HEK293 (cell line): Measurements from ENCODE around the gene IFITM1.

Experiments used
- CTCF ChIA-PET: fragments of 350-600 bp; formaldehyde crosslinking; extraction: SDS; loops from one replicate; lab custom pipeline; 2021; ENCODE audit warnings: antibody characterized with exemption; lab: Yijun Ruan, JAX
- POLR2A ChIA-PET: fragments of 300-600 bp; formaldehyde crosslinking; extraction: SDS; loops from one replicate; lab custom pipeline; 2020; ENCODE audit warnings: antibody characterized with exemption, inconsistent platforms; lab: Yijun Ruan, JAX
- H3K27ac ChIP-seq: fragments of 200-500 bp; sonication (Bioruptor generic); 2 replicates; pipeline ENCODE4 v1.5.1; 2014; ENCODE audit warnings: low read depth, low read length, control low read depth, inconsistent platforms; ENCODE audit errors: extremely low read depth
- H3K36me3 ChIP-seq, 2 experiments: fragments of 200-500 bp in 1 of 2; sonication (Bioruptor generic) in 1 of 2; 1 replicate in 1 of 2; 2 replicates in 1 of 2; pipeline ENCODE4 v1.5.1; 2014 to 2017; ENCODE audit warnings: inconsistent platforms in 2 of 2, low read length in 2 of 2; ENCODE audit not compliant: control insufficient read depth in 2 of 2, insufficient read depth in 1 of 2
- H3K4me1 ChIP-seq: fragments of 200-500 bp; sonication (Bioruptor generic); 2 replicates; pipeline ENCODE4 v1.5.1; 2014; ENCODE audit warnings: mild to moderate bottlenecking, low read length, inconsistent platforms; ENCODE audit not compliant: control insufficient read depth, insufficient read depth
- H3K4me3 ChIP-seq: 2 replicates; pipeline ENCODE4 v1.5.1; 2011; ENCODE audit warnings: low read depth, mild to moderate bottlenecking, control low read depth, low read length, moderate library complexity
- H3K9me3 ChIP-seq: fragments of 200-500 bp; sonication (Bioruptor generic); 2 replicates; pipeline ENCODE4 v1.5.1; 2014; ENCODE audit warnings: low read depth, low read length, inconsistent platforms; ENCODE audit not compliant: control insufficient read depth, insufficient read depth
- HOXA7 ChIP-seq: sonication (generic); formaldehyde crosslinking; IDR thresholded peaks from 2 replicates; pipeline ENCODE4 v1.8.1; 2022; ENCODE audit warnings: missing genetic modification reagents, borderline replicate concordance
- MZF1 ChIP-seq: fragments of 450-650 bp; formaldehyde crosslinking; IDR thresholded peaks from 2 replicates; pipeline ENCODE4 v1.5.1; 2017; ENCODE audit warnings: missing biosample characterization, missing genetic modification characterization, borderline replicate concordance
- OVOL3 ChIP-seq: fragments of 450-650 bp; formaldehyde crosslinking; IDR thresholded peaks from 2 replicates; pipeline ENCODE4 v1.5.1; 2016; ENCODE audit warnings: missing biosample characterization, missing genetic modification characterization
- REPIN1 ChIP-seq: fragments of 450-650 bp; formaldehyde crosslinking; IDR thresholded peaks from 2 replicates; pipeline ENCODE4 v1.5.1; 2017; ENCODE audit warnings: missing biosample characterization, missing genetic modification characterization, low read depth
- ZFP69B ChIP-seq: fragments of 450-650 bp; formaldehyde crosslinking; IDR thresholded peaks from 2 replicates; pipeline ENCODE4 v1.5.1; 2016; ENCODE audit warnings: missing biosample characterization, missing genetic modification characterization
- ZNF10 ChIP-seq: fragments of 450-650 bp; formaldehyde crosslinking; IDR thresholded peaks from 2 replicates; pipeline ENCODE4 v1.5.1; 2017; ENCODE audit warnings: missing biosample characterization, missing genetic modification characterization
- ZNF132 ChIP-seq: fragments of 450-650 bp; formaldehyde crosslinking; IDR thresholded peaks from 2 replicates; pipeline ENCODE4 v1.5.1; 2017; ENCODE audit warnings: missing biosample characterization, missing genetic modification characterization, borderline replicate concordance
- ZNF223 ChIP-seq: fragments of 450-650 bp; formaldehyde crosslinking; IDR thresholded peaks from 2 replicates; pipeline ENCODE4 v1.5.1; 2016; ENCODE audit warnings: missing biosample characterization, missing genetic modification characterization
- ZNF292 ChIP-seq: fragments of 450-650 bp; formaldehyde crosslinking; IDR thresholded peaks from 2 replicates; pipeline ENCODE4 v1.5.1; 2016; ENCODE audit warnings: low read depth, missing biosample characterization, missing genetic modification characterization, borderline replicate concordance
- ZNF341 ChIP-seq: fragments of 450-650 bp; formaldehyde crosslinking; IDR thresholded peaks from 2 replicates; pipeline ENCODE4; 2016; ENCODE audit warnings: low read depth, missing biosample characterization, missing genetic modification characterization
- ZNF416 ChIP-seq: fragments of 450-650 bp; formaldehyde crosslinking; IDR thresholded peaks from 2 replicates; pipeline ENCODE4 v1.5.1; 2016; ENCODE audit warnings: missing biosample characterization, missing genetic modification characterization
- ZNF555 ChIP-seq: fragments of 450-650 bp; formaldehyde crosslinking; conservative IDR thresholded peaks from 2 replicates; pipeline ENCODE4 v1.5.1; 2017; ENCODE audit warnings: missing biosample characterization, mild to moderate bottlenecking, missing genetic modification characterization, inconsistent platforms
- ZNF610 ChIP-seq: fragments of 450-650 bp; formaldehyde crosslinking; IDR thresholded peaks from 2 replicates; pipeline ENCODE4 v1.5.1; 2016; ENCODE audit warnings: missing biosample characterization, missing genetic modification characterization, borderline replicate concordance
- ZNF654 ChIP-seq: fragments of 450-650 bp; formaldehyde crosslinking; IDR thresholded peaks from 2 replicates; pipeline ENCODE4 v1.5.1; 2016; ENCODE audit warnings: low read depth, missing biosample characterization, missing genetic modification characterization
- ZNF776 ChIP-seq: fragments of 450-650 bp; formaldehyde crosslinking; IDR thresholded peaks from 2 replicates; pipeline ENCODE4 v1.5.0; 2017; ENCODE audit warnings: missing biosample characterization, missing genetic modification characterization, borderline replicate concordance
- ZNF837 ChIP-seq: fragments of 450-650 bp; formaldehyde crosslinking; IDR thresholded peaks from 2 replicates; pipeline ENCODE4 v1.5.1; 2016; ENCODE audit warnings: missing biosample characterization, missing genetic modification characterization
- TF ChIP-seq, protein P1 (sequence below): fragments of 450-650 bp; formaldehyde crosslinking; IDR thresholded peaks from 2 replicates; pipeline ENCODE4 v1.5.1; 2016; ENCODE audit warnings: missing biosample characterization, missing genetic modification characterization
- TF ChIP-seq, protein P2 (sequence below): fragments of 450-650 bp; formaldehyde crosslinking; IDR thresholded peaks from 2 replicates; pipeline ENCODE4 v1.5.1; 2016; ENCODE audit warnings: missing biosample characterization, missing genetic modification characterization

Gene IFITM1

DNA sequence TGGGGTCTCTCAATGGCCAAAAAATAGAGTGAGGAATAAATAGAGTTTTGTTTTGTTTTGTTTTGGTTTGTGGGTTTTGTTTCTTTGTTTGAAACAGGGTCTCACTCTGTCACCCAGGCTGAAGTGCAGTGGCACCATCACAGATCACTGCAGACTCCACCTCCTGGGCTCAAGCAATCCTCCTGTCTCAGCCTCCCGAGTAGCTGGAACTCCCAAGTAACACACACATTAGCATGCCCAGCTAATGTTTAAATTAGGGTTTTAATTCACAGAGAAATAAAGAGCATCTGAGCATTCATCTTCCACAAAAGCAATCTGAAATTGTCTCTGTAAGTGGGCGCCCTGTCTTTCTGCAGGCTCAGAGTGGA is 16.0 kb downstream of the IFITM1 start:
- TF ChIP-seq ZNF654 (tag by site-specific recombination) (no peak), ZNF132 (tag by site-specific recombination) (no peak), ZNF292 (tag by site-specific recombination) (no peak), ZNF610 (tag by site-specific recombination) (no peak)
- Histone ChIP-seq H3K4me3 (no peak overlapping the region), H3K27ac (no peak overlapping the region), H3K4me1 (no peaks in the 10 kb centered on the region), H3K36me3 (no peaks in the 10 kb centered on the region), H3K9me3 (no peaks in the 10 kb centered on the region)
- CTCF ChIA-PET: interaction anchor here (1.3 to 2.3 kb wide), 3 partner anchors 13 to 24 kb away, joined by 5 to 8 read pairs (median 6); no protein-coding TSS in a partner anchor
- POLR2A ChIA-PET: interaction anchor here (1.1 kb wide), 1 partner anchor 123 kb away, joined by 4 read pairs; no protein-coding TSS in a partner anchor

DNA sequence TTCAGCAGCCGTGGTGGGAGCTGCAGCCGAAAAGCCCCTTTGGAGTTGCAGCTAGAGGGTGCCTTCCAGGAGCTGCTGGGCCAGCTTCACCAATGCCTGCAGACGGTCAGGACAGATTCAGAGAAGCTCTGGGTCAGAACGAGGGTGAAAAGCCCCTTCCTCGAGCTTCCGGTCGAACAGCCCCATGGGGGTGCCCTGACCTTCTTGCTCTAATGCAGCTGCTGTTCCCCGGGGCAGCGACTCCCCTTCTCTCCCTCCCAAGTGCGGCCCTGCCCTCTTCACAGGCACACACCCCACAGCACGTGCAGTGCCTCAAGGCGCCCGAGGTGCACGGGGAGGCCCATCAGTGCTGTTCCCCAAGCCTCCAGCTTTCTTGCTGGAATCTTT is 16.5 kb downstream of the IFITM1 start:
- H3K4me3 ChIP-seq: no peak overlapping the region
- POLR2A ChIA-PET: no interaction called here
- H3K27ac ChIP-seq: no peak overlapping the region
- H3K4me1 ChIP-seq: no peaks in the 10 kb centered on the region
- TF ChIP-seq ZNF10 (tag by site-specific recombination) (no peak), MZF1 (no peak)
- TF ChIP-seq, all 188 proteins: peak for 0
- Histone ChIP-seq H3K36me3 (no peaks in the 10 kb centered on the region), H3K9me3 (no peaks in the 10 kb centered on the region)
- CTCF ChIA-PET: interaction anchor here (1.5 to 2.3 kb wide), 2 partner anchors 13 to 25 kb away, joined by 6 to 8 read pairs; no protein-coding TSS in a partner anchor

DNA sequence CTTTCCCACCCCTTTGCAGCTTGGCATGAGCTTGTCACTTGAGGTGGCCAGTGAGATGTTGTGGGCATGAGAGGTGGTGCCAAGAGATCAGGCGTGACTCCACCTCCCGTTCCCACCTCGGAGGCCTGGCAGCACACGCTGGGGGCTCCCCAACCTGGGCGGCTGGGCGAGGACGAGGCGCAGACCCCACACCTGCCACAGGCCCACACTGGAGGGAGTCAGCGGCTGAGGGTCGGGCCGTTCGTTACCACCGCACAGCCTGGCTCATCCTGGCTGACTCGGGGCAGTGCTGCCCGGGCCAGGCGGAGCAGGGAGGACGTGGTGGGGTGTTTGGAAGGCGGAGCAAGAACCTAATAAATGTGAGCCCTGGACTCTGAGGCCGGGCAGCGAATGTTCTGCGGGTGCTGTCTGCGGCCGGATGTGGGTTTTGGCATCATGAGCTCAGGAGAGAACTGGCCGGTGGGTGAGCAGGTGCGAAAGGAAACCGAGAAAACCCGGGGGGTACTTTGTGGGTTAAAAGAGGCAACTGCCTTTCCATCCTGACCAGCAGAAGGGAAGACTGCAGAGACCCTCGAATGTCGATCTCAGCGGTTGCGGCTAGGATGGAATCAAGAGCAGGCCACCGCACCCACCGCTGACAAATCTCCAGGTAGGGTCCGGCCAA is 17.0 kb downstream of the IFITM1 start:
- H3K4me3 ChIP-seq: no peak overlapping the region
- TF ChIP-seq ZNF223 (tag by site-specific recombination): no peak
- no peak for TF ChIP-seq ZNF416
- TF ChIP-seq ZNF555 (tag by site-specific recombination): no peak
- TF ChIP-seq, protein P1, sequence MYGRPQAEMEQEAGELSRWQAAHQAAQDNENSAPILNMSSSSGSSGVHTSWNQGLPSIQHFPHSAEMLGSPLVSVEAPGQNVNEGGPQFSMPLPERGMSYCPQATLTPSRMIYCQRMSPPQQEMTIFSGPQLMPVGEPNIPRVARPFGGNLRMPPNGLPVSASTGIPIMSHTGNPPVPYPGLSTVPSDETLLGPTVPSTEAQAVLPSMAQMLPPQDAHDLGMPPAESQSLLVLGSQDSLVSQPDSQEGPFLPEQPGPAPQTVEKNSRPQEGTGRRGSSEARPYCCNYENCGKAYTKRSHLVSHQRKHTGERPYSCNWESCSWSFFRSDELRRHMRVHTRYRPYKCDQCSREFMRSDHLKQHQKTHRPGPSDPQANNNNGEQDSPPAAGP (tag by site-specific recombination): no peak
- TF ChIP-seq, protein P2, sequence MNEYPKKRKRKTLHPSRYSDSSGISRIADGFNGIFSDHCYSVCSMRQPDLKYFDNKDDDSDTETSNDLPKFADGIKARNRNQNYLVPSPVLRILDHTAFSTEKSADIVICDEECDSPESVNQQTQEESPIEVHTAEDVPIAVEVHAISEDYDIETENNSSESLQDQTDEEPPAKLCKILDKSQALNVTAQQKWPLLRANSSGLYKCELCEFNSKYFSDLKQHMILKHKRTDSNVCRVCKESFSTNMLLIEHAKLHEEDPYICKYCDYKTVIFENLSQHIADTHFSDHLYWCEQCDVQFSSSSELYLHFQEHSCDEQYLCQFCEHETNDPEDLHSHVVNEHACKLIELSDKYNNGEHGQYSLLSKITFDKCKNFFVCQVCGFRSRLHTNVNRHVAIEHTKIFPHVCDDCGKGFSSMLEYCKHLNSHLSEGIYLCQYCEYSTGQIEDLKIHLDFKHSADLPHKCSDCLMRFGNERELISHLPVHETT (tag by site-specific recombination): no peak
- TF ChIP-seq ZFP69B (tag by site-specific recombination): no peak
- TF ChIP-seq ZNF837 (tag by site-specific recombination): no peak
- TF ChIP-seq ZNF776: no peak
- TF ChIP-seq REPIN1 (tag by site-specific recombination): no peak
- TF ChIP-seq OVOL3 (tag by site-specific recombination): no peak
- TF ChIP-seq HOXA7 (CRISPR knock-in tag): no peak
- no peak for TF ChIP-seq ZNF341
- H3K4me1 ChIP-seq: no peaks in the 10 kb centered on the region
- H3K27ac ChIP-seq: no peak overlapping the region
- ChIA-PET POLR2A (no interaction called here), CTCF (interaction anchor here (0.7 to 2.3 kb wide), 2 partner anchors 25 to 27 kb away, joined by 4 to 8 read pairs; no protein-coding TSS in a partner anchor)
- no peaks in the 10 kb centered on the region for H3K36me3 ChIP-seq
- no peaks in the 10 kb centered on the region for H3K9me3 ChIP-seq
